Endothelial cell (in vitro differentiated cells): ENCODE data around the gene TEX30. TPM values are rescaled to one million over a fixed set of nuclear protein-coding genes. Genes with fewer than 3 reads are reported as not detected.

ENCODE experiments used
- DNase-seq: peaks from one replicate; pipeline ENCODE4 v3.0.0; 2021; ENCODE audit warnings: low spot score
- H3K27ac Mint-ChIP-seq: one replicate; pipeline ENCODE4 v1.8.0; 2021; ENCODE audit warnings: mixed read lengths, inconsistent platforms; ENCODE audit not compliant: unreplicated experiment
- H3K27me3 Mint-ChIP-seq: one replicate; pipeline ENCODE4 v1.8.0; 2021; ENCODE audit warnings: mild to moderate bottlenecking, moderate library complexity, mixed read lengths, inconsistent platforms; ENCODE audit not compliant: unreplicated experiment
- H3K36me3 Mint-ChIP-seq: one replicate; pipeline ENCODE4 v1.8.0; 2021; ENCODE audit warnings: mild to moderate bottlenecking, low read depth, mixed read lengths, inconsistent platforms; ENCODE audit not compliant: unreplicated experiment
- H3K4me1 Mint-ChIP-seq: one replicate; pipeline ENCODE4 v1.8.0; 2021; ENCODE audit warnings: mild to moderate bottlenecking, mixed read lengths, inconsistent platforms; ENCODE audit not compliant: unreplicated experiment
- H3K4me3 Mint-ChIP-seq: one replicate; pipeline ENCODE4 v1.8.0; 2021; ENCODE audit warnings: mild to moderate bottlenecking, mixed read lengths, inconsistent platforms; ENCODE audit not compliant: unreplicated experiment
- H3K9me3 Mint-ChIP-seq: one replicate; pipeline ENCODE4 v1.8.0; 2021; ENCODE audit warnings: mixed read lengths, inconsistent platforms; ENCODE audit not compliant: unreplicated experiment
- total RNA-seq: library from RNA; stranded (reverse); fragmentation: NEBNext Ultra II Directional; extraction: Animal tissue kit (Norgen Biotek cat#: 25700); gene quantifications from one replicate; pipeline ENCODE4 v1.2.1, GENCODE V29; 2021; ENCODE audit not compliant: unreplicated experiment
- TF ChIP-seq, protein P1 (sequence below): fragments of 200-600 bp; sonication (generic); IDR thresholded peaks from one replicate; pipeline ENCODE4 v1.5.0; 2021; ENCODE audit warnings: antibody characterized with exemption; ENCODE audit not compliant: unreplicated experiment

The TEX30 gene
- total RNA-seq, 1 donor from 2014 or later = 10.5 TPM

DNA sequence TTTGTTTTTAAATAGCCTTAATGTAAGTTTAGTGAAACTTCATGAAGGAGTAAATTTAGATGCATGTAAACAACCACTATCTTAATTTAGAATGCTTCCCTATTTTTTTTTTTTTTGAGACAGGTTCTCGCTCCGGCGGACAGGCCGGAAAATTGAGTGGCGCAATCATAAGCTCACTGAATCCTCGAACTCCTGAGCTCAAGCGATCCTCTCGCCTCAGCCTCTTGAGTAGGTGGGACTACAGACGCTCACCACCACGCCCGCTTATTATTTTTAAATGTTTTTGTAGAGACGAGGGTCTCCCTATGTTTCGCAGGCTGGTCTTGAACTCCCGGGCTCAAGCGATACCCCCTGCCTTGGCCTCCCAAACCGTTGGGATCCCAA is 1.6 kb downstream of the TEX30 start:
- peaks cover 12% of the 10 kb centered on the region for H3K27me3 Mint-ChIP-seq
- no peak overlapping the region for H3K4me3 Mint-ChIP-seq
- TF ChIP-seq, protein P1, sequence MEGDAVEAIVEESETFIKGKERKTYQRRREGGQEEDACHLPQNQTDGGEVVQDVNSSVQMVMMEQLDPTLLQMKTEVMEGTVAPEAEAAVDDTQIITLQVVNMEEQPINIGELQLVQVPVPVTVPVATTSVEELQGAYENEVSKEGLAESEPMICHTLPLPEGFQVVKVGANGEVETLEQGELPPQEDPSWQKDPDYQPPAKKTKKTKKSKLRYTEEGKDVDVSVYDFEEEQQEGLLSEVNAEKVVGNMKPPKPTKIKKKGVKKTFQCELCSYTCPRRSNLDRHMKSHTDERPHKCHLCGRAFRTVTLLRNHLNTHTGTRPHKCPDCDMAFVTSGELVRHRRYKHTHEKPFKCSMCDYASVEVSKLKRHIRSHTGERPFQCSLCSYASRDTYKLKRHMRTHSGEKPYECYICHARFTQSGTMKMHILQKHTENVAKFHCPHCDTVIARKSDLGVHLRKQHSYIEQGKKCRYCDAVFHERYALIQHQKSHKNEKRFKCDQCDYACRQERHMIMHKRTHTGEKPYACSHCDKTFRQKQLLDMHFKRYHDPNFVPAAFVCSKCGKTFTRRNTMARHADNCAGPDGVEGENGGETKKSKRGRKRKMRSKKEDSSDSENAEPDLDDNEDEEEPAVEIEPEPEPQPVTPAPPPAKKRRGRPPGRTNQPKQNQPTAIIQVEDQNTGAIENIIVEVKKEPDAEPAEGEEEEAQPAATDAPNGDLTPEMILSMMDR = no peak
- peaks cover 5% of the 10 kb centered on the region for H3K36me3 Mint-ChIP-seq
- no peaks in the 10 kb centered on the region for H3K9me3 Mint-ChIP-seq
- H3K27ac Mint-ChIP-seq = no peak overlapping the region
- H3K4me1 Mint-ChIP-seq = peaks cover 16% of the 10 kb centered on the region
- no peak for DNase-seq

- no peaks in the 10 kb centered on the region for H3K9me3 Mint-ChIP-seq
Measured at GRCh38 chr13:102771298-102772041, 2.1 kb downstream of the TEX30 start.

GRCh38 chr13:102770435-102770834 is 3.2 kb downstream of the TEX30 start:
- DNase-seq = no peak
- Mint-ChIP-seq H3K9me3 (no peaks in the 10 kb centered on the region), H3K36me3 (peaks cover 5% of the 10 kb centered on the region), H3K4me3 (no peak overlapping the region), H3K4me1 (peaks cover 16% of the 10 kb centered on the region), H3K27ac (no peak overlapping the region), H3K27me3 (peaks cover 12% of the 10 kb centered on the region)
- TF ChIP-seq, protein P1 = no peak

More at GRCh38 chr13:102771298-102772041, 2.1 kb downstream of the TEX30 start:
- TF ChIP-seq, protein P1 = no peak
- H3K4me3 Mint-ChIP-seq = no peak overlapping the region
- H3K36me3 Mint-ChIP-seq = peaks cover 5% of the 10 kb centered on the region
- H3K27ac Mint-ChIP-seq = no peak overlapping the region
- DNase-seq = no peak
- H3K27me3 Mint-ChIP-seq = peaks cover 12% of the 10 kb centered on the region
- peaks cover 16% of the 10 kb centered on the region for H3K4me1 Mint-ChIP-seq

- H3K27me3 Mint-ChIP-seq = peaks cover 12% of the 10 kb centered on the region
- no peak overlapping the region for H3K4me3 Mint-ChIP-seq
- no peak overlapping the region for H3K27ac Mint-ChIP-seq
- peaks cover 4% of the 10 kb centered on the region for H3K36me3 Mint-ChIP-seq
- H3K4me1 Mint-ChIP-seq = peaks cover 12% of the 10 kb centered on the region
- no peaks in the 10 kb centered on the region for H3K9me3 Mint-ChIP-seq
- TF ChIP-seq, protein P1 = no peak
- DNase-seq = no peak
Measured at GRCh38 chr13:102769679-102770078, 3.9 kb downstream of the TEX30 start.

DNA sequence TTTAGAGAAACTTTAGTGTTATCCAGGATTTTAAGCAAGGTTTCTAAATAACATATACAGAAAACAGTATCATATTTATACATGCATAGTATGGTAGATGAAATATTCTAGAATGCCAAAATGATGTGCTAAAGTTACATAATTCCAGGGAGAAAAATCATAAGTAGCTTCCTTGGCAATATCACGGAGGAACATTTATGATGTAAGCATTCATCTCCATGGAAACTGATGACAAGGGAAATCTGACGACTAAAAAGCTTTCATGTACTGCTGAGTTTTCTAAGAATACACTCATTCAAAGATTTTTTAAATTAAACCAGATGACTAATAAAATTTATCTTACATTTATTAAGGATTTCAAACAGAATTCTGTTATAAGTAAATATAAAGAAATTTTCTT is 4.7 kb downstream of the TEX30 start:
- Mint-ChIP-seq H3K27ac (no peak overlapping the region), H3K4me1 (peaks cover 8% of the 10 kb centered on the region), H3K27me3 (peaks cover 8% of the 10 kb centered on the region), H3K36me3 (no peaks in the 10 kb centered on the region), H3K4me3 (no peak overlapping the region), H3K9me3 (no peaks in the 10 kb centered on the region)
- TF ChIP-seq, protein P1 = no peak
- no peak for DNase-seq
